Kidney (tissue), 14 donors: ENCODE measurements around the gene PRRX1. TPM values are rescaled to one million over a fixed set of nuclear protein-coding genes. Genes with fewer than 3 reads are reported as not detected.
A peak's percentile ranks its signal among the peaks of the same experiment; 100 is the strongest.

Experiments
- DNase-seq, 5 donors: peaks; one replicate each; pipeline ENCODE4 v3.0.0-alpha.2; 2013 to 2020
- FAIRE-seq: peaks from 2 replicates; lab custom pipeline; 2012; peaks lifted over from hg19 to GRCh38; lab: Jason Lieb, UNC
- H3K27ac ChIP-seq, 2 donors: one replicate each; pipeline ENCODE4 v1.7.0; 2013; ENCODE audit warnings: low read depth in 2 of 2, low read length in 2 of 2, inconsistent platforms in 1 of 2
- H3K27me3 ChIP-seq: one replicate; pipeline ENCODE4 v1.7.1; 2013; ENCODE audit warnings: low read length, inconsistent platforms; ENCODE audit not compliant: control insufficient read depth, insufficient read depth
- H3K36me3 ChIP-seq, 3 donors: one replicate each; pipeline versions ENCODE4 v1.7.0 to v1.7.1; 2013; ENCODE audit warnings: low read length in 3 of 3, control low read depth in 1 of 3, inconsistent platforms in 1 of 3; ENCODE audit not compliant: insufficient read depth in 3 of 3, control insufficient read depth in 2 of 3
- H3K4me1 ChIP-seq, 3 donors: one replicate each; pipeline versions ENCODE4 v1.7.0 to v1.7.1; 2013; ENCODE audit warnings: low read length in 3 of 3, inconsistent platforms in 1 of 3, low read depth in 1 of 3; ENCODE audit not compliant: control insufficient read depth in 2 of 3, insufficient read depth in 2 of 3
- H3K4me3 ChIP-seq, 3 donors: one replicate each; pipeline versions ENCODE4 v1.7.0 to v1.8.1; 2013; ENCODE audit warnings: low read length in 3 of 3, control low read depth in 1 of 3, inconsistent platforms in 1 of 3
- H3K9ac ChIP-seq, 3 donors: one replicate each; pipeline versions ENCODE4 v1.7.0 to v1.7.1; 2013; ENCODE audit warnings: low read length in 3 of 3, control low read depth in 1 of 3, inconsistent platforms in 1 of 3
- H3K9me3 ChIP-seq, 3 donors: one replicate each; pipeline versions ENCODE4 v1.7.0 to v1.7.1; 2013; ENCODE audit warnings: low read length in 3 of 3, control low read depth in 1 of 3, inconsistent platforms in 1 of 3; ENCODE audit not compliant: control insufficient read depth in 2 of 3, insufficient read depth in 1 of 3
- intact Hi-C: fragments of 100-400 bp; cut with DNase I; formaldehyde crosslinking; loops from one replicate; pipeline ENCODE4 v1.11.1; 2022
- polyA plus RNA-seq: library from polyadenylated mRNA; stranded (reverse); fragments of 350-450 nt; fragmentation: Illumina TruSeq; extraction: RNeasy Lipid Tissue Mini Kit (QIAGEN cat#74804); gene quantifications from one replicate; pipeline ENCODE4 v1.2.3, GENCODE V29; 2014; ENCODE audit warnings: low read depth, low replicate concordance; ENCODE audit not compliant: insufficient read depth
- total RNA-seq: library from RNA; stranded (reverse); fragmentation: NEBNext Ultra II Directional; extraction: Animal tissue kit (Norgen Biotek cat#: 25700); gene quantifications from one replicate; pipeline ENCODE4 v1.2.1, GENCODE V29; 2021
- TF ChIP-seq, protein P1 (sequence below): IDR thresholded peaks from 3 replicates; pipeline ENCODE4 v1.5.1; 2012; ENCODE audit warnings: mild to moderate bottlenecking, moderate library complexity, borderline replicate concordance; ENCODE audit not compliant: insufficient read depth; ENCODE audit errors: extremely low read depth
- donor health status: control.
- donor health status: control.
- donor health status: control.
- donor health status: control.
- donor health status: control.
- donor health status: DM: yes; HTN: yes; CAD: no.
- donor health status: Normal renal cell carcinoma (clear cell type).

Gene PRRX1
- total and polyA plus RNA-seq, 2 donors from 2014 or later: 0.67 to 8.1 TPM

DNA sequence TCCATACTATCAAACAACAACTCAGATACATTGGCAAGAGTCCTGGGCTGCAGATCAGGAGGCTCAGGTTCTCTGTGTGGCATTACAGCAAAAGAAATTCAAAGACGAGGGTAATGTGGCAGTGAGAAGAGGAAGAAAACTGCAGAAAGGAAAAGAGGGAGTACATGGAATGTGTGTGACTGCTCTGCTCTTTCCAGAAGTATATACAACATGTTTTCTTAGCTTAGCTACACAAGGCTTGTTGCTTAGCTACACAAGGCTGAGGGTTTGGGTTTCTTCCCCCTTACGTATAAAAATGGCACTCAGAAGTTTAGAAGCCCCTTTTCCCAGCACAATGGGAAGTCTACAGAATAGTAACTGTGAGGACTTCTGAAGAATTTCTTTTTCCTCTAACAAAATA lies 86.0 kb downstream of the PRRX1 start:
- intact Hi-C loops: no loop called here
- H3K9ac ChIP-seq: no peak overlapping the region
- TF ChIP-seq, protein P1, sequence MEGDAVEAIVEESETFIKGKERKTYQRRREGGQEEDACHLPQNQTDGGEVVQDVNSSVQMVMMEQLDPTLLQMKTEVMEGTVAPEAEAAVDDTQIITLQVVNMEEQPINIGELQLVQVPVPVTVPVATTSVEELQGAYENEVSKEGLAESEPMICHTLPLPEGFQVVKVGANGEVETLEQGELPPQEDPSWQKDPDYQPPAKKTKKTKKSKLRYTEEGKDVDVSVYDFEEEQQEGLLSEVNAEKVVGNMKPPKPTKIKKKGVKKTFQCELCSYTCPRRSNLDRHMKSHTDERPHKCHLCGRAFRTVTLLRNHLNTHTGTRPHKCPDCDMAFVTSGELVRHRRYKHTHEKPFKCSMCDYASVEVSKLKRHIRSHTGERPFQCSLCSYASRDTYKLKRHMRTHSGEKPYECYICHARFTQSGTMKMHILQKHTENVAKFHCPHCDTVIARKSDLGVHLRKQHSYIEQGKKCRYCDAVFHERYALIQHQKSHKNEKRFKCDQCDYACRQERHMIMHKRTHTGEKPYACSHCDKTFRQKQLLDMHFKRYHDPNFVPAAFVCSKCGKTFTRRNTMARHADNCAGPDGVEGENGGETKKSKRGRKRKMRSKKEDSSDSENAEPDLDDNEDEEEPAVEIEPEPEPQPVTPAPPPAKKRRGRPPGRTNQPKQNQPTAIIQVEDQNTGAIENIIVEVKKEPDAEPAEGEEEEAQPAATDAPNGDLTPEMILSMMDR: no peak
- H3K9me3 ChIP-seq: no peaks in the 10 kb centered on the region
- H3K36me3 ChIP-seq: no peaks in the 10 kb centered on the region
- no peak overlapping the region for H3K27ac ChIP-seq
- no peaks in the 10 kb centered on the region for H3K27me3 ChIP-seq
- no peaks in the 10 kb centered on the region for H3K4me1 ChIP-seq
- FAIRE-seq (no peak), DNase-seq (peak in 2 of 5 donors; percentile 1 to 5)
- no peak overlapping the region for H3K4me3 ChIP-seq

DNA sequence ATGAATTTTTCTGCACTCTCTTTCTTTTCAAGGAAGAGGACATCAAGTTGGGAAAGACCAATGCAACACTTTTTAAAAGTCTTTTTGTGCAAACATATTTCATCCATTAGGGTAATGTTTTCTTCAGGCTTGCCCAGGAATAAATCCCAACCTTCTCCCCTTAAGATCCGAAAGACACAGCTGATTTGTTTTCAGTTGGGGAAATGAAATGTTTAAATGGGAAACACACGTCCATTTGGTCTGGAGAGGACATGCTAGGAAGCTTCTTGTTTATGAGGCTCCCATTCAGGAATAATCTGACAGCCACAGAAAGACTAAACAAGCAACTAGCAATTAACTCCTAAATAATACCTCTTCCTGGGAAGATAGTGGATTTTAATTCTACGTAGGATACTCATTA lies 91.9 kb downstream of the PRRX1 start:
- Histone ChIP-seq H3K4me1 (no peaks in the 10 kb centered on the region), H3K27ac (no peak overlapping the region), H3K36me3 (no peaks in the 10 kb centered on the region), H3K27me3 (no peaks in the 10 kb centered on the region), H3K9me3 (no peaks in the 10 kb centered on the region), H3K4me3 (no peak overlapping the region), H3K9ac (no peak overlapping the region)
- DNase-seq (no peak), FAIRE-seq (no peak)
- TF ChIP-seq, protein P1: no peak
- intact Hi-C loops: no loop called here

DNA sequence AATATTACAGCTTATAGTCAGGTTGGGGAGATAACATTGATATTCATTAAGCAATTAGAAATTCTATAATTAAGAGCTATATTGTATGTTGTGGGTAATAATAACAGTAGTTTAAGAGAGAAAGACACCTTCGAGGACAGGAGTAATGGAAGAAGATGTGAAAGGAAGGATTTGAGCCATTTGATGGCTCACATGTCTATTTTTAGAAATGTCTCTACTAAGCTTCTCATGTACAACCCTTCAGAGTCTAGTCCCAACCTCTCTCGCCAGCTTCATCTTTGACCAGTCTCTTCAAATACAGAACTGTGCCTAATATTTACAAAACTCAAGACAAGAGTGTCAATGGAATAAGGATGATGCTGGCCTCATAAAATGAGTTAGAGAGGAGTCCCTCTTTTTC lies 95.1 kb downstream of the PRRX1 start:
- H3K4me3 ChIP-seq: no peak overlapping the region
- H3K9me3 ChIP-seq: no peaks in the 10 kb centered on the region
- H3K27me3 ChIP-seq: no peaks in the 10 kb centered on the region
- no peaks in the 10 kb centered on the region for H3K36me3 ChIP-seq
- H3K27ac ChIP-seq: no peak overlapping the region
- no peak for DNase-seq
- H3K4me1 ChIP-seq: no peaks in the 10 kb centered on the region
- TF ChIP-seq, protein P1: no peak
- no peak overlapping the region for H3K9ac ChIP-seq
- intact Hi-C loops: no loop called here
- no peak for FAIRE-seq

DNA sequence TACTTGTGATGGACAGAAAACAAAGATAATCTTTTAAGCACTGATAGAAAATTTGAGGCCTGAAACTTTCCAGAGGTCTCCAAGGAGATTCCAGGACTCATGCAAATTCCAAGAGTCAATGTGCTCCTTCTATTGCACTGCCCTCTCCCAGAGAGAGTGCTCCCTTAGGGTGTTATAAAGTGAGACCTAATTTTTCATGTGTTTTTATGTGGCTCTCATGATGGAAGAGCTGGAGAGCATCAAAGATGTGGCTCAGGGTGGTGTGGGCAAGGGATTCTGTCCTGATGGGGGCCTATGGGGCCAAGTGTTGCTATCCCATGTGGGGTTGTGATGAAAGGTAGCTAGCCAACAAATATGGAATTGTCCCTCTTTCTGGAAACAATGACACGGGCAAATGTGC lies 101.3 kb downstream of the PRRX1 start:
- DNase-seq (no peak), FAIRE-seq (no peak)
- H3K9ac ChIP-seq: no peak overlapping the region
- H3K36me3 ChIP-seq: no peaks in the 10 kb centered on the region
- intact Hi-C loops: no loop called here
- TF ChIP-seq, protein P1: no peak
- no peak overlapping the region for H3K4me3 ChIP-seq
- no peak overlapping the region for H3K27ac ChIP-seq
- H3K27me3 ChIP-seq: no peaks in the 10 kb centered on the region
- H3K4me1 ChIP-seq: no peaks in the 10 kb centered on the region
- H3K9me3 ChIP-seq: no peaks in the 10 kb centered on the region
